OCI-LY1 (cell line): Measurements from ENCODE around the gene TIMM50.

Experiments used
- H2AFZ ChIP-seq: fragments of 200-600 bp; sonication (generic), shearing (Covaris generic); 2 replicates; pipeline ENCODE4 v1.6.0; 2014; ENCODE audit warnings: antibody characterized with exemption, mild to moderate bottlenecking, low read length
- H3F3A ChIP-seq: fragments of 200-600 bp; sonication (generic), shearing (Covaris generic); 2 replicates; pipeline ENCODE4 v1.6.0; 2014; ENCODE audit warnings: mild to moderate bottlenecking, antibody characterized with exemption, low read length, moderate library complexity; ENCODE audit not compliant: insufficient read depth
- H3K27ac ChIP-seq: fragments of 200-600 bp; sonication (generic); 2 replicates; pipeline ENCODE4 v1.5.1; 2014; ENCODE audit warnings: low read length, mixed run types, mild to moderate bottlenecking, low read depth; ENCODE audit not compliant: poor library complexity, severe bottlenecking
- H3K27me3 ChIP-seq: fragments of 200-600 bp; sonication (generic); 2 replicates; pipeline ENCODE4 v1.6.0; 2014; ENCODE audit warnings: antibody characterized with exemption, mild to moderate bottlenecking, low read length, moderate library complexity; ENCODE audit not compliant: insufficient read depth
- H3K36me3 ChIP-seq: fragments of 200-600 bp; sonication (generic); 2 replicates; pipeline ENCODE4 v1.6.1; 2014; ENCODE audit warnings: mild to moderate bottlenecking, antibody characterized with exemption, low read length, moderate library complexity, mixed read lengths; ENCODE audit not compliant: insufficient read depth
- H3K4me1 ChIP-seq: fragments of 200-600 bp; sonication (generic); 2 replicates; pipeline ENCODE4 v1.5.1; 2014; ENCODE audit warnings: mild to moderate bottlenecking, low read length, moderate library complexity; ENCODE audit not compliant: insufficient read depth, severe bottlenecking
- H3K4me2 ChIP-seq: fragments of 200-600 bp; sonication (generic), shearing (Covaris generic); 2 replicates; pipeline ENCODE4 v1.6.1; 2014; ENCODE audit warnings: low read length
- H3K4me3 ChIP-seq: fragments of 200-600 bp; sonication (generic); 2 replicates; pipeline ENCODE4 v1.5.1; 2014; ENCODE audit warnings: low read length, low read depth, mild to moderate bottlenecking, mixed read lengths; ENCODE audit not compliant: poor library complexity, severe bottlenecking
- H3K79me2 ChIP-seq: fragments of 200-600 bp; shearing (Covaris generic); 2 replicates; pipeline ENCODE4 v1.6.1; 2016; ENCODE audit warnings: mixed run types, low read length, mixed read lengths; ENCODE audit not compliant: insufficient read depth
- H3K9ac ChIP-seq: fragments of 200-600 bp; sonication (generic), shearing (Covaris generic); 2 replicates; pipeline ENCODE4 v1.6.1; 2014; ENCODE audit warnings: mild to moderate bottlenecking, low read length, mixed read lengths
- H3K9me2 ChIP-seq: fragments of 200-600 bp; sonication (generic), shearing (Covaris generic); 2 replicates; pipeline ENCODE4 v1.6.1; 2014; ENCODE audit warnings: low read depth, mild to moderate bottlenecking, low read length, mixed read lengths
- H3K9me3 ChIP-seq: fragments of 200-600 bp; shearing (Covaris generic); 2 replicates; pipeline ENCODE4 v1.6.1; 2014; ENCODE audit warnings: low read length, mixed read lengths
- H4K20me1 ChIP-seq: fragments of 200-600 bp; sonication (generic), shearing (Covaris generic); 2 replicates; pipeline ENCODE4 v1.6.0; 2016; ENCODE audit warnings: mild to moderate bottlenecking, low read length; ENCODE audit not compliant: insufficient read depth
- EZH2 ChIP-seq: fragments of 200-600 bp; sonication (generic), shearing (Covaris generic); IDR thresholded peaks from 2 replicates; pipeline ENCODE4 v1.8.0; 2017; ENCODE audit warnings: borderline replicate concordance, mixed run types, mild to moderate bottlenecking, antibody characterized with exemption, low read length, moderate library complexity, mixed read lengths
- TF ChIP-seq, protein P1 (sequence below): fragments of 200-600 bp; sonication (generic), shearing (Covaris generic); IDR thresholded peaks from 2 replicates; pipeline ENCODE4 v1.5.1; 2017; ENCODE audit warnings: mild to moderate bottlenecking, antibody characterized with exemption, low read length, moderate library complexity, mixed read lengths

Gene TIMM50

DNA sequence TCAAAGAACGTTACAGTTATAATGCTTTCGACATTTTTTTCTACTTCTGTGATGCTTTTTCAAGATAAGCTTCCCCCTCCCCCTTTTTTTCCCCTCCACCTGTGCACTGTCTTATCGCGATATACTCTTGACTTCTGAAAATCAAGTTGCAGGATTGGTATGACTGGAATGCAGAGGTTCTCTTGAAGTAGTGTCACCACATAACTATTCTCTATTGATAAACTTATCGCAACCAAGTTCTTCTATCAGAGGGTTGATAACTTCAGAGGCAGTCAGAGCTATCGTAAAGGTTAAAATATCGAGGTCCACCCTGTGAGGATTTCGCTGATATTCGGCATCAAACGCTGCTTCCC, 58.5 kb downstream of the TIMM50 start:
- peaks cover 5% of the 10 kb centered on the region for H3K36me3 ChIP-seq
- H2AFZ ChIP-seq, result peak overlapping the region; percentile 65; the same call in 1 of the 2 replicates
- H3K9me3 ChIP-seq, result no peaks in the 10 kb centered on the region
- H3F3A ChIP-seq, result no peaks in the 10 kb centered on the region
- H3K27ac ChIP-seq, result no peak overlapping the region
- H3K4me3 ChIP-seq, result peak overlapping the region; percentile 92
- TF ChIP-seq, protein P1, sequence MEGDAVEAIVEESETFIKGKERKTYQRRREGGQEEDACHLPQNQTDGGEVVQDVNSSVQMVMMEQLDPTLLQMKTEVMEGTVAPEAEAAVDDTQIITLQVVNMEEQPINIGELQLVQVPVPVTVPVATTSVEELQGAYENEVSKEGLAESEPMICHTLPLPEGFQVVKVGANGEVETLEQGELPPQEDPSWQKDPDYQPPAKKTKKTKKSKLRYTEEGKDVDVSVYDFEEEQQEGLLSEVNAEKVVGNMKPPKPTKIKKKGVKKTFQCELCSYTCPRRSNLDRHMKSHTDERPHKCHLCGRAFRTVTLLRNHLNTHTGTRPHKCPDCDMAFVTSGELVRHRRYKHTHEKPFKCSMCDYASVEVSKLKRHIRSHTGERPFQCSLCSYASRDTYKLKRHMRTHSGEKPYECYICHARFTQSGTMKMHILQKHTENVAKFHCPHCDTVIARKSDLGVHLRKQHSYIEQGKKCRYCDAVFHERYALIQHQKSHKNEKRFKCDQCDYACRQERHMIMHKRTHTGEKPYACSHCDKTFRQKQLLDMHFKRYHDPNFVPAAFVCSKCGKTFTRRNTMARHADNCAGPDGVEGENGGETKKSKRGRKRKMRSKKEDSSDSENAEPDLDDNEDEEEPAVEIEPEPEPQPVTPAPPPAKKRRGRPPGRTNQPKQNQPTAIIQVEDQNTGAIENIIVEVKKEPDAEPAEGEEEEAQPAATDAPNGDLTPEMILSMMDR, result no peak
- TF ChIP-seq EZH2, result no peak
- peak overlapping the region; percentile 86 for H3K9ac ChIP-seq
- peaks cover 22% of the 10 kb centered on the region for H3K4me1 ChIP-seq
- H3K9me2 ChIP-seq, result no peaks in the 10 kb centered on the region
- H4K20me1 ChIP-seq, result no peaks in the 10 kb centered on the region
- H3K4me2 ChIP-seq, result peak overlapping the region; percentile 99
- no peaks in the 10 kb centered on the region for H3K27me3 ChIP-seq
- H3K79me2 ChIP-seq, result 0 out of 2 replicates have a peak, but pooled peaks cover 7% of the 10 kb centered on the region

DNA sequence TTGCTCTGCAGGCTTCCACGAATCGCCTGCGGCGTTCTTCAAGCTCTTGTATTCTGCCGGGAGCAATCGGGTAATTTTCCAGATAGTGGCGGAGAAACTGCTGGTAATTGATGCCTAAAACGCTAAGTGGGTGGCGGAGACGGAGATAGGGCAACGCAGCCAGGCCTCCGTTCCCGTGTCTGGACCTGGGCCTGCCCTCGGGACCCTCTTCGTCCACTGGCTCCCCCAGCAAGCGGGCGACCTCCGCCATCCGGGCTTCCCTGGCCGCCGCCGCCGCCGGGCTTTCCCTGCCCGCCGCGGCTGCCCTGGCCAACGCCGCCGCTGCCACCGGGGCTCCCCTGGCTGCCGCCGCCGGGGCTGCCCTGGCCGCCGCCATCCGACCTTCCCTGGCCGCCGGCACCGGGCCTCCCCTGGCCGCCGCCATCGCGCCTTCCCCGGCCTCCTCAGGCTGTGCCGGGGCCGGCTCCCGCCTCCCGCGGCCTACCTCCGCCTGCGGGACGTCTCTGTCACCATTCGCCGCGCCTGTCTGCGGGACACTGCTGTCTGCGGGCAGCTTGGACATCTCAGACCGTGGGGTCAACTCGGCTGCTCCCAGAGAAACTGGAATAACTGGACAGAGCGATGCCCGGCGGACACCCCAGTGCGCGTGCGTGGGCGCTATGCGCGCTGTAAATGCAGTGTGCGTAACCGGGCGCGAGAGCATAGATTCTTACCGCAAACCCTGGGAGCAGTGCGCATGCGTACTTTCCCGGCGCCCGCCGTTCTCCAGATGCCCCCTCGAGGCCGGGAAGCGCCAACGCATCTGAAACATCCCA, 59.1 kb downstream of the TIMM50 start, which contains the start of gene EID2:
EID2 (minus strand) TSS at position 644 of the 815 bp plus-strand sequence; CDS start at position 562, 82 bp downstream.
- Histone ChIP-seq H3K36me3 (peaks cover 5% of the 10 kb centered on the region), H3K27ac (no peak within 1 kb of the TSS), H3F3A (no peaks in the 10 kb centered on the region), H3K9ac (peak within 1 kb of the TSS; percentile 86), H4K20me1 (no peaks in the 10 kb centered on the region), H3K9me3 (no peaks in the 10 kb centered on the region), H3K4me2 (peak within 1 kb of the TSS; percentile 99), H3K4me1 (peaks cover 22% of the 10 kb centered on the region), H3K79me2 (0 out of 2 replicates have a peak, but pooled peaks cover 7% of the 10 kb centered on the region), H3K27me3 (no peaks in the 10 kb centered on the region), H3K4me3 (peak within 1 kb of the TSS; percentile 92), H3K9me2 (no peaks in the 10 kb centered on the region), H2AFZ (peak within 1 kb of the TSS; percentile 65; the same call in 1 of the 2 replicates)
- TF ChIP-seq, protein P1, result peak; percentile 72
- no peak for TF ChIP-seq EZH2

DNA sequence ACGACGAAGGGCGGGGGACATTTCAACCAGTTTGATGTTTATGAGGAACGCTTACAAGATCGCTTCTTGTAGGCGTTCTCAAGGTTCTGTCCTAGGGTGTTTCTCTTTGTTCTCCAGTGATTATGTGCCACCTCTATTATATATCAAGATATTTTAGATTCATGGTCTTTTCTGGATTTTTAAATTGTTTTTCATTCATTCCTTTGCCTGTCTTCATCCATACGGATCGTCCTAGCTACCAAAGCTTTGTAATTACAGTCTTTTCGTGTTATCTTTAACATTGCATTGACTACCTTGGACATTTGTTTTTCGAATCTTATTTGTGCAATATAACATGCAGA, 59.7 kb downstream of the TIMM50 start:
- H3K9ac ChIP-seq, result no peak overlapping the region
- H3F3A ChIP-seq, result no peaks in the 10 kb centered on the region
- no peaks in the 10 kb centered on the region for H3K27me3 ChIP-seq
- H3K36me3 ChIP-seq, result peaks cover 5% of the 10 kb centered on the region
- H3K4me3 ChIP-seq, result peak overlapping the region; percentile 92
- H3K79me2 ChIP-seq, result 0 out of 2 replicates have a peak, but pooled peaks cover 7% of the 10 kb centered on the region
- no peak for TF ChIP-seq EZH2
- TF ChIP-seq, protein P1, result no peak
- no peaks in the 10 kb centered on the region for H3K9me2 ChIP-seq
- H3K4me2 ChIP-seq, result peak overlapping the region; percentile 20; the same call in 1 of the 2 replicates
- no peak overlapping the region for H3K27ac ChIP-seq
- H4K20me1 ChIP-seq, result no peaks in the 10 kb centered on the region
- H2AFZ ChIP-seq, result no peak overlapping the region
- peaks cover 22% of the 10 kb centered on the region for H3K4me1 ChIP-seq
- no peaks in the 10 kb centered on the region for H3K9me3 ChIP-seq
